Activated T-cell treated with anti-CD3 and anti-CD28 coated beads, Interleukin-2, amount 50 U/mL, for 4 hours (primary cell): ENCODE measurements around the gene FBXO48. TPM values are rescaled to one million over a fixed set of nuclear protein-coding genes. Genes with fewer than 3 reads are reported as not detected.
"Not testable (repeated sequence)": the region's sequence is repeated elsewhere in the genome, so short reads cannot be mapped to it uniquely, and the experiment has no call there.

Source experiments
- ATAC-seq, 2 donors: fragments of 200-7000 bp; cut with Tn5 transposase; one replicate each; pipeline ENCODE4 v1.10.0; 2021
- DNase-seq: peaks from one replicate; pipeline ENCODE4 v3.0.0-alpha.2; 2020
- H3K27me3 Mint-ChIP-seq: one replicate; pipeline ENCODE4 v1.8.0; 2021; ENCODE audit warnings: low read depth, mixed read lengths
- H3K36me3 Mint-ChIP-seq: one replicate; pipeline ENCODE4 v1.8.0; 2022; ENCODE audit warnings: mixed read lengths; ENCODE audit not compliant: insufficient read depth
- H3K4me1 Mint-ChIP-seq: one replicate; pipeline ENCODE4 v1.8.0; 2021; ENCODE audit warnings: low read depth, mixed read lengths
- H3K4me3 Mint-ChIP-seq: one replicate; pipeline ENCODE4 v1.8.0; 2021; ENCODE audit warnings: mild to moderate bottlenecking, moderate library complexity, mixed read lengths
- H3K9me3 Mint-ChIP-seq: one replicate; pipeline ENCODE4 v1.8.0; 2021; ENCODE audit warnings: mixed read lengths
- total RNA-seq, 3 donors: library from RNA; stranded (reverse); gene quantifications; one replicate each; pipeline ENCODE4 v1.2.1, GENCODE V29; 2021

Gene FBXO48
- total RNA-seq, 3 donors from 2014 or later: 0.43 to 0.87 (median 0.66) TPM

GRCh38 chr2:68463287-68463877 lies 3.7 kb downstream of the FBXO48 start:
- no peaks in the 10 kb centered on the region for H3K36me3 Mint-ChIP-seq
- ATAC-seq (no peak), DNase-seq (no peak)
- no peaks in the 10 kb centered on the region for H3K27me3 Mint-ChIP-seq
- H3K9me3 Mint-ChIP-seq: no peaks in the 10 kb centered on the region
- H3K4me1 Mint-ChIP-seq: peaks cover 30% of the 10 kb centered on the region
- no peak overlapping the region for H3K4me3 Mint-ChIP-seq

- no peak for ATAC-seq
- no peaks in the 10 kb centered on the region for H3K27me3 Mint-ChIP-seq
These were observed 8.1 kb downstream of the FBXO48 start for GRCh38 chr2:68458981-68459380.

GRCh38 chr2:68456198-68456597 lies 10.9 kb downstream of the FBXO48 start:
- Mint-ChIP-seq H3K27me3 (no peaks in the 10 kb centered on the region), H3K4me1 (peaks cover 15% of the 10 kb centered on the region), H3K9me3 (no peaks in the 10 kb centered on the region), H3K36me3 (no peaks in the 10 kb centered on the region), H3K4me3 (no peak overlapping the region)
- DNase-seq (no peak), ATAC-seq (no peak)

More at GRCh38 chr2:68458981-68459380, 8.1 kb downstream of the FBXO48 start:
- Mint-ChIP-seq H3K9me3 (no peaks in the 10 kb centered on the region), H3K36me3 (no peaks in the 10 kb centered on the region), H3K4me1 (no peaks in the 10 kb centered on the region), H3K4me3 (no peak overlapping the region)
- no peak for DNase-seq

- DNase-seq (no peak), ATAC-seq (no peak)
- no peak overlapping the region for H3K4me3 Mint-ChIP-seq
- H3K4me1 Mint-ChIP-seq: peaks cover 15% of the 10 kb centered on the region
- no peaks in the 10 kb centered on the region for H3K9me3 Mint-ChIP-seq
- H3K27me3 Mint-ChIP-seq: no peaks in the 10 kb centered on the region
- no peaks in the 10 kb centered on the region for H3K36me3 Mint-ChIP-seq
These were observed 12.4 kb downstream of the FBXO48 start for GRCh38 chr2:68454719-68455118.

GRCh38 chr2:68453761-68454360 lies 13.2 kb downstream of the FBXO48 start:
- Mint-ChIP-seq H3K27me3 (no peaks in the 10 kb centered on the region), H3K4me1 (peaks cover 15% of the 10 kb centered on the region), H3K4me3 (no peak overlapping the region), H3K36me3 (no peaks in the 10 kb centered on the region), H3K9me3 (peaks cover 3% of the 10 kb centered on the region)
- ATAC-seq: no peak
- DNase-seq: no peak

GRCh38 chr2:68452158-68452900 lies 14.8 kb downstream of the FBXO48 start:
- peaks cover 6% of the 10 kb centered on the region for H3K9me3 Mint-ChIP-seq
- DNase-seq: no peak
- peaks cover 15% of the 10 kb centered on the region for H3K4me1 Mint-ChIP-seq
- H3K27me3 Mint-ChIP-seq: no peaks in the 10 kb centered on the region
- H3K36me3 Mint-ChIP-seq: no peaks in the 10 kb centered on the region
- ATAC-seq: no peak
- no peak overlapping the region for H3K4me3 Mint-ChIP-seq

GRCh38 chr2:68448671-68449653 lies 18.1 kb downstream of the FBXO48 start:
- no peak for DNase-seq
- H3K27me3 Mint-ChIP-seq: no peaks in the 10 kb centered on the region
- no peaks in the 10 kb centered on the region for H3K36me3 Mint-ChIP-seq
- H3K4me3 Mint-ChIP-seq: no peak overlapping the region
- peaks cover 15% of the 10 kb centered on the region for H3K4me1 Mint-ChIP-seq
- peaks cover 6% of the 10 kb centered on the region for H3K9me3 Mint-ChIP-seq
- peak in 1 of 2 donors; percentile 37 for ATAC-seq

GRCh38 chr2:68447118-68447517 lies 20.0 kb downstream of the FBXO48 start:
- Mint-ChIP-seq H3K4me1 (peaks cover 1% of the 10 kb centered on the region), H3K27me3 (no peaks in the 10 kb centered on the region), H3K4me3 (no peak overlapping the region), H3K36me3 (no peaks in the 10 kb centered on the region), H3K9me3 (peaks cover 6% of the 10 kb centered on the region)
- ATAC-seq (no peak), DNase-seq (no peak)

- not testable (repeated sequence) for ATAC-seq, H3K4me1 Mint-ChIP-seq, DNase-seq, H3K9me3 Mint-ChIP-seq, H3K36me3 Mint-ChIP-seq, H3K4me3 Mint-ChIP-seq, H3K27me3 Mint-ChIP-seq
These were observed 20.7 kb downstream of the FBXO48 start for GRCh38 chr2:68446425-68446824.

GRCh38 chr2:68441994-68442322 lies 25.1 kb downstream of the FBXO48 start:
- no peak for ATAC-seq
- H3K9me3 Mint-ChIP-seq: no peaks in the 10 kb centered on the region
- no peaks in the 10 kb centered on the region for H3K36me3 Mint-ChIP-seq
- H3K4me3 Mint-ChIP-seq: no peak overlapping the region
- DNase-seq: no peak
- H3K4me1 Mint-ChIP-seq: peaks cover 21% of the 10 kb centered on the region
- no peaks in the 10 kb centered on the region for H3K27me3 Mint-ChIP-seq

GRCh38 chr2:68441179-68441993 lies 25.7 kb downstream of the FBXO48 start:
- Mint-ChIP-seq H3K4me1 (peaks cover 21% of the 10 kb centered on the region), H3K36me3 (no peaks in the 10 kb centered on the region)
- peak; percentile 98 to 99 for ATAC-seq

GRCh38 chr2:68438455-68439303 lies 28.4 kb downstream of the FBXO48 start:
- Mint-ChIP-seq H3K4me3 (no peak overlapping the region), H3K27me3 (no peaks in the 10 kb centered on the region), H3K4me1 (peaks cover 21% of the 10 kb centered on the region), H3K36me3 (no peaks in the 10 kb centered on the region), H3K9me3 (no peaks in the 10 kb centered on the region)
- no peak for ATAC-seq
- no peak for DNase-seq

More at GRCh38 chr2:68441179-68441993, 25.7 kb downstream of the FBXO48 start:
- peak; percentile 74 for DNase-seq
- H3K9me3 Mint-ChIP-seq: no peaks in the 10 kb centered on the region
- no peaks in the 10 kb centered on the region for H3K27me3 Mint-ChIP-seq
- H3K4me3 Mint-ChIP-seq: peak overlapping the region; percentile 48

- no peak for DNase-seq
- Mint-ChIP-seq H3K36me3 (no peaks in the 10 kb centered on the region), H3K9me3 (no peaks in the 10 kb centered on the region), H3K4me3 (no peak overlapping the region), H3K4me1 (peaks cover 17% of the 10 kb centered on the region), H3K27me3 (no peaks in the 10 kb centered on the region)
- ATAC-seq: no peak
These were observed 30.8 kb downstream of the FBXO48 start for GRCh38 chr2:68436270-68436669.
